ENCODE results near the gene LDLR.

The LDLR gene

DNA sequence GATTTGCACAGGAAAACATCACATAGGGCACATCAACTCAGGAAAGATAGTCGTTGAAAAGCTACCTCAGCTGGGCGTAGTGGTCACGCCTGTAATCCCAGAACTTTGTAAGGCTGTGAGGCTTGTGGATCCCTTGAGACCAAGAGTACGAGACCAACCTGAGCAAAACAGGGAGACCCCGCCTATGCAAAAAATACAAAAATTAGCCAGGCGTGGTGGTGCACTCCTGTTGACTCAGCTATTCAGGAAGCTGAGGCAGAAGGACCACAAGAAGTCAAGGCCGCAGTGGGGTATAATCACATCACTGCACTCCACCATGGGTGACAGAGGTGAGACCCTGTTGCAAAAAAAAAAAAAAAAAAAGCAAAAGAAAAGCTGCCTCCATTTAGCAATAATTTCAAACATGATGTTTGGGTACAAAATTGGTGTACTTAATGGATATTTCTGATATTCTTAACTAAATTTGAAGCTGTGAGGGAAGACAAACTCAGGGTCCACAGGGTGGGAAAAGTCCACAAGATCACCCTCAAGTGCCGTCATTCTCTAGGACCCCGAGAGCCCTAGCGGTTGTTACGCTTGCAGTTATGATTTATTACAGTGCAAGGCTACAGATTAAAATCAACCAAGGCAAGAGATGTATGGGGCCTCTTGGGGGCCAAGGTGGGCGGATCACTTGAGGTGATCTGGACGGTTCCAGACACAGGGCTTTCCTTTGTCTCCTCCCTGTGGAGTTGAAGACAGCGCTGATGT, 42.5 kb upstream of the LDLR start:
- ChIA-PET CTCF (interaction anchor here (6.5 kb wide), 1 partner anchor 12 kb away, joined by 50 read pairs; no protein-coding TSS in a partner anchor), POLR2A (no interaction called here)
- TF ChIP-seq, protein P1, sequence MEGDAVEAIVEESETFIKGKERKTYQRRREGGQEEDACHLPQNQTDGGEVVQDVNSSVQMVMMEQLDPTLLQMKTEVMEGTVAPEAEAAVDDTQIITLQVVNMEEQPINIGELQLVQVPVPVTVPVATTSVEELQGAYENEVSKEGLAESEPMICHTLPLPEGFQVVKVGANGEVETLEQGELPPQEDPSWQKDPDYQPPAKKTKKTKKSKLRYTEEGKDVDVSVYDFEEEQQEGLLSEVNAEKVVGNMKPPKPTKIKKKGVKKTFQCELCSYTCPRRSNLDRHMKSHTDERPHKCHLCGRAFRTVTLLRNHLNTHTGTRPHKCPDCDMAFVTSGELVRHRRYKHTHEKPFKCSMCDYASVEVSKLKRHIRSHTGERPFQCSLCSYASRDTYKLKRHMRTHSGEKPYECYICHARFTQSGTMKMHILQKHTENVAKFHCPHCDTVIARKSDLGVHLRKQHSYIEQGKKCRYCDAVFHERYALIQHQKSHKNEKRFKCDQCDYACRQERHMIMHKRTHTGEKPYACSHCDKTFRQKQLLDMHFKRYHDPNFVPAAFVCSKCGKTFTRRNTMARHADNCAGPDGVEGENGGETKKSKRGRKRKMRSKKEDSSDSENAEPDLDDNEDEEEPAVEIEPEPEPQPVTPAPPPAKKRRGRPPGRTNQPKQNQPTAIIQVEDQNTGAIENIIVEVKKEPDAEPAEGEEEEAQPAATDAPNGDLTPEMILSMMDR (IDR thresholded peaks at IDR 0.05; ENCODE audit: insufficient read depth, low read length, missing control alignments), result no peak
- DNase-seq (ENCODE audit: low read depth, low spot score), result no peak
- H3K4me3 ChIP-seq (ENCODE audit: low read depth, low read length), result no peak overlapping the region

DNA sequence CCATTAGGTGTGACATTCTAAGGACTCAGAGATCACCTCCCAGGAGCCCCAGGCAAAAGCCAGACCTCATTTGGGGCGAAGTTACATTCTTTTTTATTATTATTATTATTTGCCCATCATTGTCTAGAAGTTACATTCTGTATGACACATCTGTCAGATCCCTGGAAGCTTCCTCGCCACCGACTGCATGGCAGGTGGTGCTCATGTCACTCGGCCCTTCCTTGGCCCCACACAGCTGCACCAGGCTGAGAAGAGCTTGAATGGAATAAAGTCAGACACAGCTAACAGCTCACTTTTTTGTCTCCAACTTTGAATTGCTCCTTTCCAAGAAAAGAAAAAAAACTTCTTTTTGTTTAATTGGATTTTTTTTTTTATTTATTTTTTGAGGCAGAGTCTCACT, 41.4 kb upstream of the LDLR start:
- no peak overlapping the region for H3K4me3 ChIP-seq (ENCODE audit: low read depth, low read length)
- DNase-seq (ENCODE audit: low read depth, low spot score), result no peak
- TF ChIP-seq, protein P1 (IDR thresholded peaks at IDR 0.05; ENCODE audit: insufficient read depth, low read length, missing control alignments), result no peak
- POLR2A ChIA-PET, result no interaction called here
- CTCF ChIA-PET, result interaction anchor here (0.9 to 6.5 kb wide), 2 partner anchors 13 to 15 kb away, joined by 3 to 50 read pairs; no protein-coding TSS in a partner anchor

DNA sequence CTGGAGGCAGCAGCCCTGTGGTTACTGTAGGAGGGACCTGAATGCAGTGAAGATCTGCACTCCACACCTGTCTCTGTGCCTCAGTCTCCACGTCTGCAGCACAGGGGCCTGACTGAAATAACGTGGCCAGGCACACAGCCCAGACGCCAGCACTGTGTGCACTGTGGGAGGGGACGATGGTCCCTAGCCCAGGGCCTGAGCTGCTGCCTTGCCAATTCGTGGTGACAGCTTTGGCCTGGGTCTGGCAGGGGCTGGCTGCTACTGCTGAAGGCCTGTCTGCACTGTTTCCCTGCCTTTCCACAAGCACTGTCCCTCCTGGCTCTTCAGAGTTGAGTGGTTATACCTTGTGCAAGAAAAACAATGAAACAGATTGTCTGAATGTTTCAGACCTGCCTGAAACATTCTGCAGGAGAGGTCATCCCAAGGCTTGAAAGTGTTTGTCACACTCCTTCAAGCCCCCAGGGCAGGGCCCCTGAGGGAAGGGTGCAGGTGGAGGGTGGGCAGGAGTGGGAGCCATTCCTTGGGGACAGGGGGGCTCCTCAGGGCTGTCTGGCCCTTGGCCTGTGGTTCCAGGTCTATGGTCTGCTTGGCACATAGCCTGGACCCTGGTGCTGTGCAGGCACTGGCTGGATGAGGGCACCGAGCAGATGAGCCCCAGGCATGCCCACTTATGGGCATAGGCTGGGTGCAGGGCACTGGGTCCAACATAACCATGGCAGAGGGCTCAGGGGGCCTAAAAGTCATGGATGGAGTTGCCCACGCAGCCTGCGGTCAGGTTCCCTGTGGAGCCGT, 38.7 kb upstream of the LDLR start:
- no peak for DNase-seq (ENCODE audit: low read depth, low spot score)
- no peak overlapping the region for H3K4me3 ChIP-seq (ENCODE audit: low read depth, low read length)
- POLR2A ChIA-PET, result no interaction called here
- TF ChIP-seq, protein P1 (IDR thresholded peaks at IDR 0.05; ENCODE audit: insufficient read depth, low read length, missing control alignments), result no peak
- CTCF ChIA-PET, result interaction anchor here (6.5 kb wide), 1 partner anchor 15 kb away, joined by 50 read pairs; no protein-coding TSS in a partner anchor

DNA sequence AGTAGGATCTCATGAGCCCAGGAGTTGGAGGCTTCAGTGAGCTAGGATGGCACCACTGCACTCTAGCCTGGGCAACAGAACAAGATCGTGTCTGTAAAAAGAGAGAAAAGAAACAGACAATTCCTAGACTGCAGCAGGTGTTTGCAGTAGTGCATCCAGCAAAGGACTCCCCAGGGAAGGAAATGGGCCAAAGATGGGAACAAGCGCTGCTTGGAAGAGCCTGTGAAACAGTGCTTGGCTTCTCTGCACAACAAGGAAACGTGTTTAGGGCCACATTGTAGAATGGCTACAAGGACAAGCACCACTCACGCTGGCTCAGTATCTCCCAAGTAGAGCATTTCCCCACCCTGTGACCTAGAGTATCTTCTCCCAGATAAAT, 35.5 kb upstream of the LDLR start:
- CTCF ChIA-PET, result no interaction called here
- POLR2A ChIA-PET, result no interaction called here

DNA sequence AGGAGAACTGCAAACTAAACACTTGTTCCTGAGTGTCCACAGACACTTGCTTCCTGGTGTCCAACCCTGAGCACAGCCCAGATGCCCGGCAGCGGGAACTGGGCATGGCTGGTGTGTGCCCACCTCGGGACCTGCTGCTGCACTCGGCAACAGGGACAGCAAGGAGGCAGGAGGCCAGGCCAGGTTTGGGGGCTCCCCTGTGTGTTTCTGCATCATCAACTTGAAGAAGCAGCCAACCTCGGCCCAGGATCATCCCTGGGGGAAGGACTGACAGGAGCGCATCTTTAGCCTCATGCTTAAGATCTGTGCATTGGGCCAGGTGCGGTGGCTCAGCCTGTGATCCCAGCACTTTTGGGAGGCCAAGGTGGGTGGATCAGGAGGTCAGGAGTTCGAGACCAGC, 35.1 kb upstream of the LDLR start:
- TF ChIP-seq, protein P1 (IDR thresholded peaks at IDR 0.05; ENCODE audit: insufficient read depth, low read length, missing control alignments), result no peak
- no peak overlapping the region for H3K4me3 ChIP-seq (ENCODE audit: low read depth, low read length)
- CTCF ChIA-PET, result interaction anchor here (0.6 to 1.9 kb wide), 2 partner anchors 19 to 25 kb away, joined by 3 to 5 read pairs; no protein-coding TSS in a partner anchor
- DNase-seq (ENCODE audit: low read depth, low spot score), result no peak
- POLR2A ChIA-PET, result no interaction called here

More for the DNA sequence above, 35.5 kb upstream of the LDLR start:
- TF ChIP-seq, protein P1 (IDR thresholded peaks at IDR 0.05; ENCODE audit: insufficient read depth, low read length, missing control alignments), result no peak
- H3K4me3 ChIP-seq (ENCODE audit: low read depth, low read length), result no peak overlapping the region
- DNase-seq (ENCODE audit: low read depth, low spot score), result no peak

DNA sequence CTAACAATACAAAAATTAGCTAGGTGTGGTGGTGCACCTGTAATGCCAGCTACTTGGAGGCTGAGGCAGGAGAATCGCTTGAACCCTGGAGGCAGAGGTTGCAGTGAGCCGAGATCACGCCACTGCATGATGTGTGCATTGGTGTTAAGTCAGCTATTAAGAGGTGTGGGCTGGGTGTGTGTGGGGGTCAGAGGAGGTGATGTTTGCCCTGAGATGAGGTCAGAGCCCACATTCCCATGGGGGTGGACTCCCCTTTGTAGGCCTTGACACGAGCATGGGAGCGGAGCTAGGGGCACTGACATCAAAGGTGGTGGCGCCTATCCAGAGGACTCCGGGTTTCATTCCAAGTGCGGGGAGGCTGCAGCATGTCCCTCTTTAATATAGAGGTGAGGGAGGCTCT, 34.6 kb upstream of the LDLR start:
- H3K4me3 ChIP-seq (ENCODE audit: low read depth, low read length), result no peak overlapping the region
- ChIA-PET POLR2A (no interaction called here), CTCF (interaction anchor here (0.6 to 1.9 kb wide), 3 partner anchors 14 to 25 kb away, joined by 3 to 5 read pairs (median 4); no protein-coding TSS in a partner anchor)
- TF ChIP-seq, protein P1 (IDR thresholded peaks at IDR 0.05; ENCODE audit: insufficient read depth, low read length, missing control alignments), result no peak
- no peak for DNase-seq (ENCODE audit: low read depth, low spot score)

Data from AG04449 (cell line).